DND-41 (cell line): ENCODE data around the gene CHST12.

Experiments
- ATAC-seq: fragments of 200-7000 bp; cut with Tn5 transposase; 3 replicates; pipeline ENCODE4 v1.9.1; 2021; ENCODE audit warnings: low read depth; ENCODE audit not compliant: insufficient read depth
- DNase-seq: peaks from one replicate; pipeline ENCODE4 v3.0.0-alpha.2; 2020
- H2AFZ ChIP-seq: 2 replicates; pipeline ENCODE4 v1.6.0; 2012; ENCODE audit warnings: low read depth, low read length
- H3K27ac ChIP-seq: 2 replicates; pipeline ENCODE4 v1.5.1; 2012; ENCODE audit warnings: low read length, inconsistent platforms
- H3K27me3 ChIP-seq: fragments of 200-600 bp; sonication (generic); 2 replicates; pipeline ENCODE4 v1.6.0; 2012; ENCODE audit warnings: low read length, mild to moderate bottlenecking, inconsistent platforms; ENCODE audit not compliant: insufficient read depth, poor library complexity
- H3K36me3 ChIP-seq: 2 replicates; pipeline ENCODE4 v1.5.1; 2012; ENCODE audit warnings: low read length, inconsistent platforms; ENCODE audit not compliant: insufficient read depth
- H3K4me1 ChIP-seq: 2 replicates; pipeline ENCODE4 v1.5.1; 2012; ENCODE audit warnings: mild to moderate bottlenecking, low read length; ENCODE audit not compliant: insufficient read depth
- H3K4me2 ChIP-seq: 2 replicates; pipeline ENCODE4 v1.6.0; 2012; ENCODE audit warnings: mild to moderate bottlenecking, moderate library complexity, low read length, inconsistent platforms; ENCODE audit not compliant: insufficient read depth
- H3K4me3 ChIP-seq, 2 experiments: fragments of 200-600 bp in 1 of 2; shearing (Covaris generic) in 1 of 2; 2 replicates each; pipeline ENCODE4 v1.5.1; 2012 to 2016; ENCODE audit warnings: inconsistent platforms in 2 of 2, low read length in 2 of 2, mild to moderate bottlenecking in 2 of 2, low read depth in 1 of 2, moderate library complexity in 1 of 2
- H3K79me2 ChIP-seq: 2 replicates; pipeline ENCODE4 v1.6.0; 2012; ENCODE audit warnings: low read length, inconsistent platforms; ENCODE audit not compliant: insufficient read depth
- H3K9ac ChIP-seq: 2 replicates; pipeline ENCODE4 v1.6.0; 2012; ENCODE audit warnings: low read depth, mild to moderate bottlenecking, inconsistent platforms, low read length, moderate library complexity
- H3K9me3 ChIP-seq: 2 replicates; pipeline ENCODE4 v1.5.1; 2012; ENCODE audit warnings: low read length, moderate library complexity, mild to moderate bottlenecking, inconsistent platforms; ENCODE audit not compliant: insufficient read depth, severe bottlenecking
- H4K20me1 ChIP-seq: 2 replicates; pipeline ENCODE4 v1.6.0; 2012; ENCODE audit warnings: low read length; ENCODE audit not compliant: insufficient read depth
- CTCF ChIP-seq: IDR thresholded peaks from 2 replicates; pipeline ENCODE4 v1.5.1; 2012; ENCODE audit warnings: borderline replicate concordance, low read length, moderate library complexity, mild to moderate bottlenecking; ENCODE audit not compliant: poor library complexity, severe bottlenecking; ENCODE audit errors: extremely low read depth
- EZH2 ChIP-seq: IDR thresholded peaks from 3 replicates; pipeline ENCODE4 v1.6.1; 2012; ENCODE audit warnings: borderline replicate concordance, low read depth, mild to moderate bottlenecking, moderate library complexity, low read length, inconsistent platforms; ENCODE audit not compliant: severe bottlenecking

The CHST12 gene

GRCh38 chr7:2433713-2434550, 30.5 kb downstream of the CHST12 start:
- H3K4me2 ChIP-seq, result no peak overlapping the region
- H3K27ac ChIP-seq, result no peak overlapping the region
- H2AFZ ChIP-seq, result no peak overlapping the region
- no peak overlapping the region for H3K9ac ChIP-seq
- TF ChIP-seq EZH2, result no peak
- no peak for TF ChIP-seq CTCF
- H3K79me2 ChIP-seq, result peaks cover 3% of the 10 kb centered on the region; the same call in 1 of the 2 replicates
- H3K27me3 ChIP-seq, result no peaks in the 10 kb centered on the region
- DNase-seq (no peak), ATAC-seq (no peak)
- peaks cover 13% of the 10 kb centered on the region; the same call in 1 of the 2 replicates for H4K20me1 ChIP-seq
- H3K4me3 ChIP-seq, result no peak overlapping the region
- H3K4me1 ChIP-seq, result no peaks in the 10 kb centered on the region
- H3K36me3 ChIP-seq, result peaks cover 37% of the 10 kb centered on the region
- peaks cover 4% of the 10 kb centered on the region for H3K9me3 ChIP-seq

DNA sequence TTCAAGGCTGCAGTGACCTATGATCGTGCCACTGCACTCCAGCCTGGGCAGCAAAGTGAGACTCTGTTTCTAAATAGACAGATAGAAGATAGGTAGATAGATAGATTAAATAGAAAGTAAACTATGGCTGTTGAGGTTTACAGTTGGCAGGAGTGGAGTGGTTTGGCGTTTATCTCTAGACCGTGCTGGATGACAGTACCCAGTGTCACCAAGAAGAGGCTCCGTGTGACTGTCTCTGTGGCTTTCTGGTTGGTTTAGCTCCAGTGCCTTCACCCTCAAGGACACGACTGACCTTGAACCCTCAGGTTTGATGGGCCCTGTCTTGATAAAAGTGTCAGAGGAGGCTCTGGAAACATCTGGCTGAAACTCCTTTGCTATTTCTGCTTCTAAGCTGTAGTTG, 31.7 kb downstream of the CHST12 start:
- no peak overlapping the region for H3K27ac ChIP-seq
- no peak overlapping the region for H3K9ac ChIP-seq
- peaks cover 37% of the 10 kb centered on the region for H3K36me3 ChIP-seq
- no peaks in the 10 kb centered on the region for H3K4me1 ChIP-seq
- TF ChIP-seq EZH2 (no peak), CTCF (no peak)
- ATAC-seq (no peak), DNase-seq (no peak)
- H3K9me3 ChIP-seq, result peaks cover 4% of the 10 kb centered on the region
- no peak overlapping the region for H3K4me3 ChIP-seq
- no peaks in the 10 kb centered on the region for H3K27me3 ChIP-seq
- no peak overlapping the region for H2AFZ ChIP-seq
- H3K4me2 ChIP-seq, result no peak overlapping the region
- H4K20me1 ChIP-seq, result peaks cover 13% of the 10 kb centered on the region
- peaks cover 3% of the 10 kb centered on the region; the same call in 1 of the 2 replicates for H3K79me2 ChIP-seq

- H3K27ac ChIP-seq, result no peak overlapping the region
- no peak overlapping the region for H2AFZ ChIP-seq
- peaks cover 35% of the 10 kb centered on the region for H3K36me3 ChIP-seq
- ATAC-seq (no peak), DNase-seq (no peak)
- H3K27me3 ChIP-seq, result no peaks in the 10 kb centered on the region
- no peaks in the 10 kb centered on the region; the same call in 1 of the 2 replicates for H3K79me2 ChIP-seq
- no peak overlapping the region for H3K4me2 ChIP-seq
- H3K9me3 ChIP-seq, result no peaks in the 10 kb centered on the region
- H3K4me3 ChIP-seq, result no peak overlapping the region
- H4K20me1 ChIP-seq, result peaks cover 13% of the 10 kb centered on the region
- no peak overlapping the region for H3K9ac ChIP-seq
- H3K4me1 ChIP-seq, result no peaks in the 10 kb centered on the region
- TF ChIP-seq EZH2, result no peak
- no peak for TF ChIP-seq CTCF
These were observed 33.1 kb downstream of the CHST12 start for GRCh38 chr7:2436341-2437104.
